ENCODE data around the gene ZSWIM9.

- TF ChIP-seq CTCF (IDR thresholded peaks at IDR 0.05; ENCODE audit: insufficient read depth, low read length, poor library complexity, severe bottlenecking) = no peak
- no peak for TF ChIP-seq EZH2phosphoT487 (conservative IDR thresholded peaks at IDR 0.05; ENCODE audit: low read length)
Observed at GRCh38 chr19:48196321-48196763, 25.9 kb downstream of the ZSWIM9 start.
